NOMO-1 treated with dmso at 0.1 percent for 144 hours (cell line): ENCODE results near the gene ACVR2A.

Experiments
- DNase-seq: peaks from one replicate; lab custom pipeline; 2025; ENCODE audit not compliant: unreplicated experiment; lab: John Stamatoyannopoulos, UW

The ACVR2A gene

GRCh38 chr2:147917161-147917560 lies 72.3 kb downstream of the ACVR2A start:
- no peak for DNase-seq

- no peak for DNase-seq
These were observed 79.0 kb downstream of the ACVR2A start for GRCh38 chr2:147923846-147924245.

- no peak for DNase-seq
These were observed 79.8 kb downstream of the ACVR2A start for GRCh38 chr2:147924647-147925046.

GRCh38 chr2:147925886-147926285 lies 81.1 kb downstream of the ACVR2A start:
- DNase-seq, result no peak

GRCh38 chr2:147927053-147927588 lies 82.3 kb downstream of the ACVR2A start:
- DNase-seq, result no peak

GRCh38 chr2:147933931-147934330 lies 89.1 kb downstream of the ACVR2A start:
- no peak for DNase-seq

- DNase-seq, result no peak
These were observed 90.2 kb downstream of the ACVR2A start for GRCh38 chr2:147934881-147935620.

- DNase-seq, result no peak
These were observed 93.0 kb downstream of the ACVR2A start for GRCh38 chr2:147937744-147938349.

GRCh38 chr2:147939313-147939712 lies 94.5 kb downstream of the ACVR2A start:
- DNase-seq, result no peak

GRCh38 chr2:147945660-147946059 lies 100.8 kb downstream of the ACVR2A start:
- no peak for DNase-seq

GRCh38 chr2:147952118-147952517 lies 107.3 kb downstream of the ACVR2A start:
- no peak for DNase-seq

- no peak for DNase-seq
These were observed 123.7 kb downstream of the ACVR2A start for GRCh38 chr2:147968571-147968970.

- no peak for DNase-seq
These were observed 131.3 kb downstream of the ACVR2A start for GRCh38 chr2:147976102-147976501.

- DNase-seq, result no peak
These were observed 132.8 kb downstream of the ACVR2A start for GRCh38 chr2:147977679-147978078.
